IMR-90 (cell line): ENCODE data around the gene SMARCD2.

ENCODE experiments used
- BHLHE40 ChIP-seq: fragments of 150-350 bp; IDR thresholded peaks from 2 replicates; pipeline ENCODE4 v1.6.1; 2016; ENCODE audit warnings: mild to moderate bottlenecking, low read depth, low read length
- CTCF ChIP-seq: conservative IDR thresholded peaks from 2 replicates; pipeline ENCODE4 v1.5.1; 2012; ENCODE audit warnings: mild to moderate bottlenecking, low read depth, low read length, improper control_type of control experiment
- FOS ChIP-seq: fragments of 150-350 bp; IDR thresholded peaks from 2 replicates; pipeline ENCODE4 v1.6.1; 2016; ENCODE audit warnings: low read depth, low read length
- MAZ ChIP-seq: IDR thresholded peaks from 2 replicates; pipeline ENCODE4 v1.6.1; 2012; ENCODE audit warnings: low read depth, mild to moderate bottlenecking, low read length, improper control_type of control experiment, moderate library complexity, borderline replicate concordance
- MXI1 ChIP-seq: IDR thresholded peaks from 2 replicates; pipeline ENCODE4 v1.6.1; 2012; ENCODE audit warnings: low read depth, mild to moderate bottlenecking, low read length, moderate library complexity, borderline replicate concordance
- POLR2A ChIP-seq: IDR thresholded peaks from 2 replicates; pipeline ENCODE4 v1.6.1; 2012; ENCODE audit warnings: mild to moderate bottlenecking, low read depth, low read length
- RAD21 ChIP-seq: IDR thresholded peaks from 2 replicates; pipeline ENCODE4 v1.6.1; 2012; ENCODE audit warnings: low read length, improper control_type of control experiment
- SMC3 ChIP-seq: fragments of 150-350 bp; IDR thresholded peaks from 2 replicates; pipeline ENCODE4 v1.6.1; 2016; ENCODE audit warnings: low read depth, mild to moderate bottlenecking, antibody characterized with exemption, low read length, moderate library complexity

- TF ChIP-seq CTCF (no peak), RAD21 (no peak), MXI1 (no peak), FOS (no peak), POLR2A (no peak), SMC3 (no peak), MAZ (no peak), BHLHE40 (no peak)
Observed at GRCh38 chr17:63838631-63839171, 3.8 kb downstream of the SMARCD2 start.
